SJSA1 (cell line): ENCODE results near the gene PPFIBP1. TPM values are rescaled to one million over a fixed set of nuclear protein-coding genes. Genes with fewer than 3 reads are reported as not detected.

Experiments used
- DNase-seq, 2 experiments: peaks; one replicate each; pipeline ENCODE4 v3.0.0-alpha.2; 2015 to 2020; ENCODE audit warnings: low spot score in 2 of 2, low read depth in 1 of 2
- H3K27ac ChIP-seq: fragments of 250-450 bp; sonication (Bioruptor Pico); 2 replicates; pipeline ENCODE4 v1.5.1; 2020; ENCODE audit warnings: mild to moderate bottlenecking, moderate library complexity
- H3K27me3 ChIP-seq: fragments of 250-450 bp; sonication (Bioruptor Pico); replicated peaks from 2 replicates; pipeline ENCODE4 v1.5.1; 2020; ENCODE audit warnings: mild to moderate bottlenecking, moderate library complexity
- H3K36me3 ChIP-seq: fragments of 250-450 bp; sonication (Bioruptor Pico); 2 replicates; pipeline ENCODE4 v1.5.1; 2020; ENCODE audit warnings: mild to moderate bottlenecking
- H3K4me1 ChIP-seq: fragments of 250-450 bp; sonication (Bioruptor Pico); replicated peaks from 2 replicates; pipeline ENCODE4 v1.6.1; 2021; ENCODE audit warnings: mild to moderate bottlenecking
- H3K4me3 ChIP-seq: fragments of 250-450 bp; sonication (Bioruptor Pico); 2 replicates; pipeline ENCODE4 v1.5.1; 2020; ENCODE audit warnings: mild to moderate bottlenecking
- H3K9me3 ChIP-seq: fragments of 250-450 bp; sonication (Bioruptor Pico); replicated peaks from 2 replicates; pipeline ENCODE4 v1.5.1; 2020; ENCODE audit warnings: mild to moderate bottlenecking
- total RNA-seq: library from RNA; depleted of rRNA; stranded (reverse); fragments of >200 nt; shearing (Covaris generic); gene quantifications from 2 replicates; pipeline ENCODE4 v1.2.3, GENCODE V29; 2014; rRNA removed

The PPFIBP1 gene
- total RNA-seq, result 52.9 and 86.9 TPM in 2 replicates

GRCh38 chr12:27523642-27524493, at the start of gene PPFIBP1:
TSS of gene PPFIBP1 (plus strand) at chr12:27524206. CDS start at chr12:27633397, 109,191 bp downstream.
- H3K4me1 ChIP-seq, result peaks cover 24% of the 10 kb centered on the region
- peak; percentile 98 to 99 for DNase-seq
- H3K27me3 ChIP-seq, result no peaks in the 10 kb centered on the region
- H3K4me3 ChIP-seq, result peak within 1 kb of the TSS; percentile 63
- no peaks in the 10 kb centered on the region for H3K9me3 ChIP-seq
- peak within 1 kb of the TSS; percentile 65 for H3K27ac ChIP-seq
- H3K36me3 ChIP-seq, result 0 out of 2 replicates have a peak, but pooled peaks cover 2% of the 10 kb centered on the region

GRCh38 chr12:27474344-27474743, 49.7 kb upstream of the PPFIBP1 start:
- Histone ChIP-seq H3K27ac (no peak overlapping the region), H3K27me3 (no peaks in the 10 kb centered on the region)
- DNase-seq, result peak; percentile 30 to 48

GRCh38 chr12:27477049-27477448, 47.0 kb upstream of the PPFIBP1 start:
- no peak overlapping the region for H3K4me3 ChIP-seq
- H3K4me1 ChIP-seq, result peaks cover 8% of the 10 kb centered on the region; the same call in 1 of the 2 replicates
- H3K9me3 ChIP-seq, result peaks cover 5% of the 10 kb centered on the region; the same call in 1 of the 2 replicates
- DNase-seq, result no peak
- H3K36me3 ChIP-seq, result no peaks in the 10 kb centered on the region
- H3K27ac ChIP-seq, result no peak overlapping the region
- H3K27me3 ChIP-seq, result no peaks in the 10 kb centered on the region

More at GRCh38 chr12:27474344-27474743, 49.7 kb upstream of the PPFIBP1 start:
- Histone ChIP-seq H3K4me3 (no peak overlapping the region), H3K36me3 (no peaks in the 10 kb centered on the region), H3K4me1 (peaks cover 8% of the 10 kb centered on the region; the same call in 1 of the 2 replicates), H3K9me3 (peaks cover 5% of the 10 kb centered on the region; the same call in 1 of the 2 replicates)

GRCh38 chr12:27478949-27479348, 45.1 kb upstream of the PPFIBP1 start:
- peaks cover 8% of the 10 kb centered on the region; the same call in 1 of the 2 replicates for H3K4me1 ChIP-seq
- DNase-seq, result no peak
- H3K27ac ChIP-seq, result no peak overlapping the region
- H3K9me3 ChIP-seq, result peaks cover 5% of the 10 kb centered on the region; the same call in 1 of the 2 replicates
- H3K27me3 ChIP-seq, result no peaks in the 10 kb centered on the region
- H3K4me3 ChIP-seq, result no peak overlapping the region
- no peaks in the 10 kb centered on the region for H3K36me3 ChIP-seq

- Histone ChIP-seq H3K4me3 (no peak overlapping the region), H3K9me3 (peaks cover 5% of the 10 kb centered on the region; the same call in 1 of the 2 replicates), H3K27me3 (no peaks in the 10 kb centered on the region), H3K27ac (no peak overlapping the region), H3K36me3 (no peaks in the 10 kb centered on the region), H3K4me1 (no peaks in the 10 kb centered on the region)
- no peak for DNase-seq
Measured at GRCh38 chr12:27480016-27480415, 44.0 kb upstream of the PPFIBP1 start.

- Histone ChIP-seq H3K4me3 (no peak overlapping the region), H3K9me3 (no peaks in the 10 kb centered on the region), H3K4me1 (no peaks in the 10 kb centered on the region), H3K27me3 (no peaks in the 10 kb centered on the region), H3K27ac (no peak overlapping the region), H3K36me3 (no peaks in the 10 kb centered on the region)
- no peak for DNase-seq
Measured at GRCh38 chr12:27486961-27487360, 37.0 kb upstream of the PPFIBP1 start.

GRCh38 chr12:27488479-27488878, 35.5 kb upstream of the PPFIBP1 start:
- no peak for DNase-seq
- Histone ChIP-seq H3K4me1 (no peaks in the 10 kb centered on the region), H3K36me3 (no peaks in the 10 kb centered on the region), H3K27ac (no peak overlapping the region), H3K9me3 (no peaks in the 10 kb centered on the region), H3K27me3 (no peaks in the 10 kb centered on the region), H3K4me3 (no peak overlapping the region)

- Histone ChIP-seq H3K27me3 (no peaks in the 10 kb centered on the region), H3K4me1 (no peaks in the 10 kb centered on the region), H3K27ac (no peak overlapping the region), H3K4me3 (no peak overlapping the region), H3K9me3 (no peaks in the 10 kb centered on the region), H3K36me3 (no peaks in the 10 kb centered on the region)
- no peak for DNase-seq
Measured at GRCh38 chr12:27491226-27491625, 32.8 kb upstream of the PPFIBP1 start.

- Histone ChIP-seq H3K9me3 (no peaks in the 10 kb centered on the region), H3K27me3 (no peaks in the 10 kb centered on the region), H3K4me1 (no peaks in the 10 kb centered on the region), H3K4me3 (no peak overlapping the region), H3K36me3 (no peaks in the 10 kb centered on the region), H3K27ac (no peak overlapping the region)
- no peak for DNase-seq
Measured at GRCh38 chr12:27493260-27493940, 30.6 kb upstream of the PPFIBP1 start.

GRCh38 chr12:27497446-27497845, 26.6 kb upstream of the PPFIBP1 start:
- Histone ChIP-seq H3K9me3 (no peaks in the 10 kb centered on the region), H3K4me3 (no peak overlapping the region)
- DNase-seq, result no peak

GRCh38 chr12:27498149-27498548, 25.9 kb upstream of the PPFIBP1 start:
- DNase-seq, result no peak
- Histone ChIP-seq H3K27ac (no peak overlapping the region), H3K27me3 (no peaks in the 10 kb centered on the region), H3K36me3 (no peaks in the 10 kb centered on the region), H3K9me3 (no peaks in the 10 kb centered on the region), H3K4me1 (no peaks in the 10 kb centered on the region), H3K4me3 (no peak overlapping the region)

More at GRCh38 chr12:27497446-27497845, 26.6 kb upstream of the PPFIBP1 start:
- no peaks in the 10 kb centered on the region for H3K4me1 ChIP-seq
- no peak overlapping the region for H3K27ac ChIP-seq
- no peaks in the 10 kb centered on the region for H3K36me3 ChIP-seq
- no peaks in the 10 kb centered on the region for H3K27me3 ChIP-seq

- Histone ChIP-seq H3K9me3 (no peaks in the 10 kb centered on the region), H3K4me1 (no peaks in the 10 kb centered on the region), H3K27ac (no peak overlapping the region), H3K27me3 (no peaks in the 10 kb centered on the region), H3K4me3 (no peak overlapping the region), H3K36me3 (no peaks in the 10 kb centered on the region)
- no peak for DNase-seq
Measured at GRCh38 chr12:27498761-27499160, 25.2 kb upstream of the PPFIBP1 start.

- no peak for DNase-seq
- no peak overlapping the region for H3K4me3 ChIP-seq
- no peaks in the 10 kb centered on the region for H3K36me3 ChIP-seq
- no peak overlapping the region for H3K27ac ChIP-seq
- no peaks in the 10 kb centered on the region for H3K27me3 ChIP-seq
- no peaks in the 10 kb centered on the region for H3K9me3 ChIP-seq
- H3K4me1 ChIP-seq, result no peaks in the 10 kb centered on the region; the same call in 1 of the 2 replicates
Measured at GRCh38 chr12:27499377-27499776, 24.6 kb upstream of the PPFIBP1 start.

GRCh38 chr12:27500546-27500945, 23.5 kb upstream of the PPFIBP1 start:
- no peaks in the 10 kb centered on the region for H3K27me3 ChIP-seq
- no peaks in the 10 kb centered on the region for H3K9me3 ChIP-seq
- DNase-seq, result no peak

More at GRCh38 chr12:27500546-27500945, 23.5 kb upstream of the PPFIBP1 start:
- H3K27ac ChIP-seq, result no peak overlapping the region
- no peaks in the 10 kb centered on the region; the same call in 1 of the 2 replicates for H3K4me1 ChIP-seq
- no peaks in the 10 kb centered on the region for H3K36me3 ChIP-seq
- no peak overlapping the region for H3K4me3 ChIP-seq
